ENCODE measurements around the gene NPPB.

Gene NPPB

GRCh38 chr1:11888206-11888876 is 29.6 kb upstream of the NPPB start:
- no peak for TF ChIP-seq ZNF274 (IDR thresholded peaks at IDR 0.05; ENCODE audit: low read depth, low read length)
- H3K4me3 ChIP-seq (ENCODE audit: low read length): no peak overlapping the region

GRCh38 chr1:11887666-11888007 is 28.9 kb upstream of the NPPB start:
- no peak overlapping the region for H3K4me3 ChIP-seq (ENCODE audit: low read length)
- TF ChIP-seq ZNF274 (IDR thresholded peaks at IDR 0.05; ENCODE audit: low read depth, low read length): no peak

GRCh38 chr1:11886986-11887665 is 28.4 kb upstream of the NPPB start:
- no peak overlapping the region for H3K4me3 ChIP-seq (ENCODE audit: low read length)
- no peak for TF ChIP-seq ZNF274 (IDR thresholded peaks at IDR 0.05; ENCODE audit: low read depth, low read length)

- TF ChIP-seq ZNF274 (IDR thresholded peaks at IDR 0.05; ENCODE audit: low read depth, low read length): no peak
- no peak overlapping the region for H3K4me3 ChIP-seq (ENCODE audit: low read length)
These were observed 27.2 kb upstream of the NPPB start for GRCh38 chr1:11885916-11886315.

- no peak for TF ChIP-seq ZNF274 (IDR thresholded peaks at IDR 0.05; ENCODE audit: low read depth, low read length)
- H3K4me3 ChIP-seq (ENCODE audit: low read length): no peak overlapping the region
These were observed 24.2 kb upstream of the NPPB start for GRCh38 chr1:11882814-11883538.

GRCh38 chr1:11881749-11882441 is 23.1 kb upstream of the NPPB start:
- no peak overlapping the region for H3K4me3 ChIP-seq (ENCODE audit: low read length)
- no peak for TF ChIP-seq ZNF274 (IDR thresholded peaks at IDR 0.05; ENCODE audit: low read depth, low read length)

- TF ChIP-seq ZNF274 (IDR thresholded peaks at IDR 0.05; ENCODE audit: low read depth, low read length): no peak
- H3K4me3 ChIP-seq (ENCODE audit: low read length): no peak overlapping the region
These were observed 22.4 kb upstream of the NPPB start for GRCh38 chr1:11880911-11881748.

- TF ChIP-seq ZNF274 (IDR thresholded peaks at IDR 0.05; ENCODE audit: low read depth, low read length): no peak
- no peak overlapping the region for H3K4me3 ChIP-seq (ENCODE audit: low read length)
These were observed 21.4 kb upstream of the NPPB start for GRCh38 chr1:11880181-11880575.

- TF ChIP-seq ZNF274 (IDR thresholded peaks at IDR 0.05; ENCODE audit: low read depth, low read length): no peak
- no peak overlapping the region for H3K4me3 ChIP-seq (ENCODE audit: low read length)
These were observed 20.8 kb upstream of the NPPB start for GRCh38 chr1:11879311-11880180.

GRCh38 chr1:11878891-11879190 is 20.1 kb upstream of the NPPB start:
- TF ChIP-seq ZNF274 (IDR thresholded peaks at IDR 0.05; ENCODE audit: low read depth, low read length): no peak

GRCh38 chr1:11878081-11878890 is 19.5 kb upstream of the NPPB start:
- TF ChIP-seq ZNF274 (IDR thresholded peaks at IDR 0.05; ENCODE audit: low read depth, low read length): no peak

More at GRCh38 chr1:11878891-11879190, 20.1 kb upstream of the NPPB start:
- H3K4me3 ChIP-seq (ENCODE audit: low read length): no peak overlapping the region

GRCh38 chr1:11877074-11877473 is 18.3 kb upstream of the NPPB start:
- H3K4me3 ChIP-seq (ENCODE audit: low read length): no peak overlapping the region
- no peak for TF ChIP-seq ZNF274 (IDR thresholded peaks at IDR 0.05; ENCODE audit: low read depth, low read length)

More at GRCh38 chr1:11878081-11878890, 19.5 kb upstream of the NPPB start:
- no peak overlapping the region for H3K4me3 ChIP-seq (ENCODE audit: low read length)

Measured in GM08714 (cell line).